NAMALWA (cell line): ENCODE measurements around the gene PSEN2.
A peak's percentile ranks its signal among the peaks of the same experiment; 100 is the strongest.
"Not testable (repeated sequence)": the region's sequence is repeated elsewhere in the genome, so short reads cannot be mapped to it uniquely, and the experiment has no call there.

Source experiments
- DNase-seq: peaks from one replicate; pipeline ENCODE4 v3.0.0-alpha.2; 2015; ENCODE audit warnings: low spot score

The PSEN2 gene

DNA sequence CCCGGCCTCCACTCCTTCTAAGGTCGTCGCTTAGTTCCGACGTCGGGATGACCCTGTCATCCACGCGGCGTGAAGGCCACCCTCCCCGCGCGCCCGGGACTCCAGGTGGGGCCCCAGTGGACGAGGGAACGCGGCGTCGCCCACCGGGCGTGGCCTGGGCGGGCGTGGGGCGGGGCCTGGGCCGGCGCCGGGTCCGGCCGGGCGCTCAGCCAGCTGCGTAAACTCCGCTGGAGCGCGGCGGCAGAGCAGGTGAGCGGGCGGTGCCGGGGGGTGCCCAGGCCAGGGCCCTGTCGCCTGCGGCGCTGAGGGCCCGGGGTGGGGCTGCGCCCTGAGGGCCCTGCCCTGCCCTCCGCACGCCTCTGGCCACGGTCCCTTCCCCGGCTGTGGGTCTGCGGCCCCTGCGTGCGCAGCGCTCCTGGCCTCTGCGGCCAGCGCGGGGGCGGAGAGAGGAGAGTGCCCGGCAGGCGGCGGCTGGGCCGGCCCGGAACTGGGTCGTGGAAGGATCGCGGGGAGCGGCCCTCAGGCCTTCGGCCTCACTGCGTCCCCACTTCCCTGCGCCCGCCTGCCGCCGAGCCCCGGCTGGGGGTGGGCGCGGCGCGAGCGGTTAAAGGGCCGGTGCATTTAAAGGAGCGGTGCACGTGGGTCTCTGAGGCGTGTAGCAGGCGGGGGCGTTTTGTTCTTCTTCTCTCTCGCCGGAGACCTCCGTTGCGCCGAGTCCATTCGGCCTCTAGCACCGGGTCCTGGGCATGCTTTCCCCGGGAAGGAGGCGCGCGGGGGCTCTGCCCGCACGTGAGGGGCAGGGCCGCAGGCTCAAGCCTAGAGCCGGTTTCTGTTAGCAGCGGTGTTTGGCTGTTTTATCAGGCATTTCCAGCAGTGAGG lies at the start of gene PSEN2:
Gene PSEN2, plus strand, starts transcription at position 216 of the 879 bp plus-strand sequence. CDS start 11,292 bp downstream, outside the sequence.
- DNase-seq: peak; percentile 67

DNA sequence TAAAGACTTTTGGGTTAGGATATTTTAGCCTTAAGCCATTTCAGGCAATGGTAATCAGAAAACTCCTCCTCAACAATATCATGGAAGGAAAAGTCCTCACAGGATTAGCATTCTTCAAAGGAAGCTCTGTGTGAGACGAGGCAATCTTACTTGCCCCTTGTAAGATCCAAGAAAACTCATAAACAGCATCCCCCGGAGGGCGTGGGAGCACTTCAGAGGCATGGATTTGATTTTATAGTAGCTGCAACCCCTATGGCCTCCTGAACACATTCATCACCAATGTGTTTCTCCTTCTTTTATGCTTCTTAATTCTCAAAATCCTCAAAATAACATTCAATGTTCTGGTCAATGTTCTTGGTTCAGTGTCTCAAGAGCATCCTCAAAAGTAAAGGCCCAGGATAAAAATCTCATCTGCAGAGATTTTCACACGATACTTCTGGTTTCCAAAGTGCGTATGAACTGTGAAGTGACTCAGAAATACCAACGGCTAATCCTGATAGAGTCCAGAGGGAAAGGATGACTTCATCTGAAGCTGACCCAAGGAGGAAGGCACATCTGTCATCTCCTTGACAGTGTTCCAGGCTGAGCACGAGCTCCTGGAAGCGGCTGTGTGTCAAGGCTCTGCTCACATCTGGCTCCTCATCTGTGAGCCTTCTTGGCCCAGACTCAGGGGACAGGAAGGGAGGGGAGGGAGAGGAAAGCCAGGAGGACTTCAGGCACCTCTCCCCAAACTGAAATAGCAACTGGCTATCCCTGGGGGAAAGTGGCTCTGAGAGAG lies 49.3 kb upstream of the PSEN2 start:
- DNase-seq: no peak

DNA sequence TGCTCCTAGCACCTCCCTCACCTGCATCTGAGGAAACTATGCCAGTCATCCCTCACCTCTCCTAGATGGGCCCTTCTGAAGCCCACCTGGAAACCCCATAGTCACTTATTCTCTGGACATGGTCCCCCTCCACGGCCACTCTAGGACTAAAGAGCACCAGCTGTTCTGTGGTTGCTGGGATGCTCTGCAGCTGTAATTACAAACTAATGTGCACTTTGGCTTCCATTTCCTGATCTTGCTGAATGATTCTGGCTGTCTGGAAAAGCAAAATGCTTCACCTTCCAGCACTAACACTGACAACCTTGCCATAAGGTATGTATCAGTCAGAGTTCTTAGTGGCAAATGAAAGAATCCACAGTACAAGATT lies 48.7 kb upstream of the PSEN2 start:
- DNase-seq: no peak

DNA sequence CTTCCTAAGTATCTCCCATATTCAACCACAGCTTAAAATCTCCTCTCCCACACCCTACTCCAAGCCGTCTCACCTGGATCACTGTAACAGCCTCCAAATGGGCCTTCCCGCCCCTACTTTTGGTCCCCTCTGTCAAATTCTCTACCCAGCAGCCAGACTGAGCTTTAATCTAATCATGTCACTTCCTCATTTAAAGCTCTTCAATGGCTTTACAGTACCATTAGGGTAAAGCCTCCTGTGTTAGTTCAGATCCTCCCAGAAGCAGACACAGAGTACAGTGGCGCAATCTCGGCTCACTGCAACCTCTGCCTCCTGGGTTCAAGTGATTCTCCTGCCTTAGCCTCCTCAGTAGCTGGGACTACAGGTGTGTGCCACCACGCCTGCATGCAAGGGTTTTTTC lies 46.8 kb upstream of the PSEN2 start:
- no peak for DNase-seq

DNA sequence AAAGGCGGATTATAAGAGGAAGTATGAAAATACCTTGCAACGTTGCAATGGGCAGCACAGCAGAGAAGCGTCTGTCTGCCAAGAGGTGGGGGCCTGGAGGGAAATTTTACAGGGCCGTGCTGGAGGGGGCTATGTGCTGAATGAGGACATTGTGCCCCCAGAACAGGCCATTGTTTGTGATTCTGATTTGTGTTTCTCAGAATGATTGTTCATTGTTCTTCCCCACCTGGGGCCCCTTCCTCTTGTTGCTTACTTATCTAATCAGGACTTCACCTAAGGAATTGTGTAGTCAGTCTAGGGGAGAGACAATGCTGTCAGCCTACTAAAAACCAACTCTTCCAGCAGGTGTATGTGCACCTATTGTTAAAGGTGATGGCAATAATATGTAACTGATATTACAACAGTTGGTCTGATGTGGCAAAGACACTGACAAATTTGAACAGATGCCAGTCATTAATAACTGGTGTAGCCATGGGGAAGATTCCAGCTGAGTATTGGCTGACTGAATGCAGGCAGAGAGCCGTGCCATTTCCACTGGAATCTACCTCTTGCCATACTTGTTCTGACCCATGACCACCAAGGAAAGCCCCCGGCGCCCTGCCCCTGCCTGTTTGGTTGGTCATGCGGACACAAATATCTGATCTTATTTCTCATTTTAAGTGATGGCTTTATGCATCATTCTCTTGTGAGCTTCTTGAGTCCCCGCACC lies 45.2 kb upstream of the PSEN2 start:
- no peak for DNase-seq

DNA sequence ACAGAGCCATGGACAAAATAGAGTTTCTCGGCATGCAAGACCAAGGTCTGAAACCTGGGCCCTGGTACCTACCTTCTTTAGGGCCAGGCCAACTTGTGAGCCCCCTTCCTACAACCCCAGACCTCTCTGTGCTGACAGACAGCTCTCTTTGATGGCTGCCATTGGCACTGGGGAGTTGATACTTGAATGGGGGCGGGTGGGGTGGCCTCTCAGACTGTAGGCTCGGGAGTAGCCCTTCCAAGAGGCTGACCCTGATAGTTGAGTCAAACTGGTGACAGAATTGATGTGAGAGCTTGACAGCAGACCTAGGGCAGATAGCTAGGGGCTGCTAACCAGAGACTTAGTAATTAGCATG lies 44.7 kb upstream of the PSEN2 start:
- DNase-seq: no peak

DNA sequence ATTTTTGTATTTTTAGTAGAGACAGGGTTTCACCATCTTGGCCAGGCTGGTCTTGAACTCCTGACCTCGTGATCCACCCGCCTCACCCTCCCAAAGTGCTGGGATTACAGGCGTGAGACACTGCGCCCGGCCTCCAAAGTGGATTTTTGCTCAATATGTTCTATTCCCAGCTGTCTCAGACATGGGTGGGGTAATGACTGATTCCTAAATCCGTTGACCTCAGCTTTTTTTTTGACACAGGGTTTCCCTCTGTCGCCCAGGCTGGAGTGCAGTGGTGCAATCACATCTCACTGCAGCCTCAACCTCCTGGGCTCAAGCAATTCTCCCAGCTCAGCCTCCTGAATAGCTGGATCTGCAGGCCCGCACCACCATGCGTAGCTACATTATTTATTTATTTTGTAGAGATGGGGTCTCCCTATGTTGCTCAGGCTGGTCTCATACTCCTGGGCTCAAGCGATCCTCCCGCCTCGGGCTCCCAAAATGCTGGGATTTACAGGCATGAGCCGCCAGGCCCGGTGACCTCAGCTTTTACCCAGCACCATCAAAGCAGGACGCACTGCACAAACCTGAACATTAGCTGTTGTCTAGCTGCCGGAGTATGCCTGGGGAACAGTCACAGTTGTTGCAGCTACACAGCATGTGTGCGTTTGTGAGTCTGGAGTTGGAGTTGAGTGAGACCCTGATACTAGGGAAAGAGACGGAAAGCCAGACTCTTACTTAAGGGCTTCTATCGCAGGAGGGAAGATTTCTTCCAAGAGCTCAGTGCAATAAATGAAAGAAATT lies 43.7 kb upstream of the PSEN2 start:
- DNase-seq: no peak

DNA sequence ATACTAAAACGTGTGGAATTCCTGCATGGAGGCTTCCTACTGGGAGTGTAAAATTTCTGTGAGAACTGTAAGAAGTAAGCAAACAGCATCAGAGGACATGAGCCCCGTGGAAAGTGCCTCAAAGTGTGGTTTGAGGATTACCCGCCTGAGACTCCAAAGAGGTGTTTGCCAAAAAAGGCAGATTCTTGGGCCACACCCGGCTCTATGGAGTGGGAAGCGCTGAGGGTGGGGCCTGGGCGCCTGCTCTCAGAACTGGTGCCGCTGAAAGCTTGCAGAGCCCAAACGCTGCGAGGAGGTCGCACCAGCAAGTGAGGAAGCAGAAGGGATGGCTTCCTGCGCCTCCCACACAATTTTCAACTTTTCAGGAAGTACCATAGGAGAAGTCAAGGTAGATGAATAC lies 43.0 kb upstream of the PSEN2 start:
- no peak for DNase-seq

DNA sequence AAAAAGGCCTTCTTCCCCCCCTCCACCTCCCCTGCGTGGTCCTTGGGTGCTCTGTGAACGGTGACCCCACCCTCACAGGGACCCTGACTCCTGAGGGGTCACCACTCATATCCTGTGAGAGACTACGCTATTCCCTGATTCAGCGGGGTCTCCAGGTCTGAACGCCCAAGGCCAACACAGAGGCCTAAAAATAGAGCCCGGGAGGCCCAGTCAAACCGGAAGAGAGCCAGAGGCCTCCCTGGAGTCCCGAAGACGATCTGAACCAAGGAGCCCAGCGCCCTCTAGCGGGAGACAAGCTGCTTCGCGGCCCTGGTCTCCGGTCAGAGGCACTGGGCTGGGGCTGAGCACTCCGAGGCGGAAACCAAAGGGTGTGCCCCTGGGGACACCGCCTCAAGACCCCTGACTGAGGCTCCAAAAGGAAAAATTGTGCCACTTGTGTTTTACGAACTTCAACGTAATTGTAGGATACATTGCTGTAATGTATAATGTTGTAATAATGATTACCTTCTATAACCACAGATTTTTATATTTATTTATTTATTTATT lies 42.4 kb upstream of the PSEN2 start:
- peak; percentile 97 for DNase-seq

DNA sequence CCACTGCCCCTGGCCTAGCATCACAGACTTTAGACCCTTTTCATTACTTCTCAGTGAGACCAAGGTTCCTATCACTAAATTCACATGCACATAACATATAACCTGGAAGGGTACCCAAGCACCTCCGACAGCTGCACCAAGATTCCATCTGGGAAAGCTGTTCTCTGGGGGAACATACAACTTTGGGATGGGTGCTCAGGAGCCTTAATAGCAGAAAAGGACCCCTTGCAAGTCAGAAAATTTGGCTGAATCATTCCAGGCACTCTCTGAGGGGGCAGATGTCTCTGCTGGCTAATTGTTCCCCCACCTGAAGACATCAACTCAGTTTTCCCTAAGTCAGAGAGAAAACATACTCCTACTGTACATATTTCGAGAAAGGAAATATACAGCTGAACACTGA lies 41.3 kb upstream of the PSEN2 start:
- no peak for DNase-seq

DNA sequence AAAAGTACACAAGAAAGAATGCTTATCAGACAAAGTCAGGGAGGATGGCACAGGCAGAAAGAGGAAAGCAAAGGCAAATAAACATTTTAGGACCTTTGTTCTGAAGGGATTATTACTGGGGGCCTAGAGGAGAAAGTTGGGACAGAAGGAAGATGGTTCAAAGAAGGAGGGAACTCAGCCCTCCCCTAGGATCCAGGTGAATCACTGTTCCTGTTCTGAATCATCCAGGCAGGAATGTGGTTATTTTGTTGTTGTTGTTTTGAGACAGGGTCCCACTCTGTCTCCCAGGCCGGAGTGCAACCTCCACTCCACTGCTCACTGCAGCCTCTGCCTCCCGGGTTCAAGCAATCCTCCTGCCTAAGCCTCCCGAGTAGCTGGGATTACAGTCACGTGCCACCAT lies 38.5 kb upstream of the PSEN2 start:
- no peak for DNase-seq

DNA sequence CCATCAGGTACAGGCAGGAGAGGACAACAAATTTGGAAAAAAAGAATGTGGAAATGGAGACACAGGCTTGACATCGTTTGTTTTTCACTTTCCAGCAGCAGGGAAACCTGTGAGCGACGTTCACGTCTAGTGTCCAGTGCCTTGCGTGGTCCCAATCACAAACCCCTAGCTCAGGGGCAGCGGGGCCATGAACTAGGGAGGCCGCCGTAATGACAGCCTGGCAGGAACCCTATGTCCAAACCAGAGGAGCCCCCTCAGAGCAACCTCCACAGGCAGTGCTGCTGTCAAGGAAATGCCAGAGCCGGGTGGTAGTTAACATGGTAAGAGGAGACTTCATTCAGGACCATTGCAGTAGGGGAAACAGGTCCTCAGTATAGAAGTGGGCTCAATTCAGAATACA lies 37.8 kb upstream of the PSEN2 start:
- DNase-seq: no peak

DNA sequence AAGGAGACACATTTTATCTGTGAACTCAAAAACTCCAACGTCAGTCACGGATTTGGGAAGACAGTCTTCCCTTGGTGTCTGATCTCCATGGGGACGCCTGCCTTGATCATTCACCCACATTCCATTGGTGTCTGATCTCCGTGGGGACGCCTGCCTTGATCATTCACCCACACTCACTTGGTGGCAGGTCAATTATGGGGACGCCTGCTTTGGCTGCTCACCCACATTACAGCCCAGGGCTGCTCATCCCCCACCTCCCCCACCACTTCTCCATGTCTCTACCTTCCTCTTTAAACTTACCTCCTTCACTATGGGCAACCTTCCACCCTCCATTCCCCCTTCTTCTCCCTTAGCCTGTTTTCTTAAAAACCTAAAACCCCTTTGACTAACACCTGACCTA lies 36.2 kb upstream of the PSEN2 start:
- not testable (repeated sequence) for DNase-seq

DNA sequence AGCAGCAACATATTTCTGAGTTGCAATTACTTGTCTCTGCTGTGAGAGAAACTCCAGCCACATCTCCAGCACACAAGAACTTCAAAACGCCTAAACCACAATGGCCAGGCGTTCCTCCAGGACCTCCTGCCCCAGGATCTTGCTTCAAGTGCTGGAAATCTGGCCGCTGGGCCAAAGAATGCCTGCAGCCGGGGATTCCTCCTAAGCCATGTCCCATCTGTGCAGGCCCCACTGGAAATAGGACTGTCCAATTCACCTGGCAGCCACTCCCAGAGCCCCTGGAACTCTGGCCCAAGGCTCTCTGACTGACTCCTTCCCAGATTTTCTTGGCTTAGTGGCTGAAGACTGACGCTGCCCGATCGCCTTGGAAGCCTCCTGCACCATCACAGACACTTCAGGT lies 35.0 kb upstream of the PSEN2 start:
- not testable (repeated sequence) for DNase-seq

DNA sequence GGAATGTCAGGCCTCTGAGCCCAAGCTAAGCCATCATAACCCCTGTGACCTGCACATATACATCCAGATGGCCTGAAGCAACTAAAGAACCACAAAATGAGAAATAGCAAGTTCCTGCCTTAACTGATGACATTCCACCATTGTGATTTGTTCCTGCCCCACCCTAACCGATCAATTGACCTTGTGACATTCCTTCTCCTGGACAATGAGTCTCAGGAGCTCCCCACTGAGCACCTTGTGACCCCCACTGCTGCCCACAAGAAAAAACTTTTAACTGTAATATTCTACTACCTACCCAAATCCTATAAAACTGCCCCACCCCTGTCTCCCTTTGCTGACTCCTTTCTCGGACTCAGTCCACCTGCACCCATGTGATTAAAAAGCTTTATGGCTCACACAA lies 32.5 kb upstream of the PSEN2 start:
- DNase-seq: not testable (repeated sequence)

DNA sequence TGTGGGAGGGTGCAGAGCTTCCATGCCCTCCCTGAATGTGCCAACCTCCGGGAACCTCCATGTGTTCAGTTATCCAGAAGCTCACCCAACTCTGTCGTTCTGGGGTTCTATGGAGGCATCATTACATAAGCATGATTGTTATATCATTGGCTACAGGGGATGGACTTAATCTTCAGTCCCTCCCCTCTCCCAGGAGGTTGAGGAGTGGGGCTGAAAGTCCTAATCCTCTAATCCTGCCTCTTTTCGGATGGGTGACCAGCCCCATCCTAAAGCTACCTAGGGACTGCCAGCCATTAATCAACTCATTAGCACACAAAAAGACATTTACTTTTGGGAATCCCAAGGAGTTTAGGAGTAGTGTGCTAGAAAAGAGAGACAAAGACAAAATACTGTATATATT lies 32.0 kb upstream of the PSEN2 start:
- no peak for DNase-seq

DNA sequence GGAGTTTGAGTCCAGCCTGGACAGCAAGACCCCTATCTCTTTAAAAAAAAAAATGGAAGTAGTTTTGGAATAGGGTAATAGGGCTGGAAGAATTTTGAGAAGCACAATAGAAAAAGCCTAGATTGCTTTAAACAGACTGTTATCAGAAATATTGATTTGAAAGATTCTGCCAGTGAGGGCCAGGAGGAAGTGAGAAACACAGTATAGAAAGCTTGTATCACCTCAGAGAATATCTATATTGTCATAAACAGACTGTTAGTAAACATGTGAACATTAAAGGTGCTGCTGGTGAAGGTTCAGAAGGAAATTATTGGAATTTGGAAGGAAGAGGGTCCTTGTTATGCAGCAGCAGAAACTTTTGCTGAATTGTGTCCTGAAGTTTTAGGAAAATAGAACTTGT lies 24.8 kb upstream of the PSEN2 start:
- DNase-seq: no peak

DNA sequence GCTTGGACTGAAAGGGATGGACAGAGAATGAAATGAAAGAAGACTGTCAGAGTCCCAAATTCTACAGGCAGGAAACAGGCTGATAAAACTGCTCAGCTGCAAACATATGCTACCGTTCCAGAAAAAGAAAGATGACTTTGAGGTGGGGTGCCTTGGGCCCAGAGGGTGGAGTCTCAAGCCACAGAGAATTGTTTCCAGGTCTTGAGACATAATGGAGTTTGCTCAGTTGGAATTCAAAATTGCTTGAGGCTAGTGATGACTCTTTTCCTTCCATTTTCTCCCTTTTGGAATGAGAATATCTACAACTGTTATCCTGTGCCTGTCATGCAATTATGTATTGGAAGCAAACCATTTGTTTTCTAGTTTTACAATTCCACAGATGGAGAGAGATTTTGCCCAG lies 23.6 kb upstream of the PSEN2 start:
- DNase-seq: no peak

DNA sequence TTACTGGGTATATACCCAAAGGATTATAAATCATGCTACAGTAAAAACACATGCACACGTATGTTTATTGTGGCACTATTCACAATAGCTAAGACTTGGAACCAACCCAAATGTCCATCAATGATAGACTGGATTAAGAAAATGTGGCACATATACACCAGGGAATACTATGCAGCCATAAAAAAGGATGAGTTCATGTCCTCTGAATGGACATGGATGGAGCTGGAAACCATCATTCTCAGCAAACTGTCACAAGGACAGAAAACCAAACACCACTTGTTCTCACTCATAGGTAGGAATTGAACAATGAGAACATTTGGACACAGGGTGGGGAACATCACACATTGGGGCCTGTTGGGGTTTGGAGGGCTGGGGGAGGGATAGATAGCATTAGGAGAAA lies 15.9 kb upstream of the PSEN2 start:
- DNase-seq: not testable (repeated sequence)

DNA sequence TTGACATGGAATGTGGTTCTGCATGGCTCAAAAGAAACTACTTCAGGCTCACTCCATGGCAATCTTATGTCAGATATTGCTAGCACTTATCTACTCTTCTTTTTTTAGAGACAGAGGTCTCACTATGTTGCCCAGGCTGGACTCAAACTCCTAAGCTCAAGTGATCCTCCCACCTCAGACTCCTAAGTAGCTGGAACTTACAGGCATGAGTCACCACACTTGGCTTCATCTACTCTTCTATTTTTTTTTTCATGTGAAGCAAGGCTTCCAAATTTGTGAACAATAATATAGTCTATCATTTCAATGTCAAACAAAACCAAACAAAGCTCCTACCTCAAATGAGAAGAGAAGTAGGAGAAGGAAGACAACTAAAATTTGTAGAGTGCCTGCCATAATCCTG lies 7.5 kb upstream of the PSEN2 start:
- DNase-seq: no peak

DNA sequence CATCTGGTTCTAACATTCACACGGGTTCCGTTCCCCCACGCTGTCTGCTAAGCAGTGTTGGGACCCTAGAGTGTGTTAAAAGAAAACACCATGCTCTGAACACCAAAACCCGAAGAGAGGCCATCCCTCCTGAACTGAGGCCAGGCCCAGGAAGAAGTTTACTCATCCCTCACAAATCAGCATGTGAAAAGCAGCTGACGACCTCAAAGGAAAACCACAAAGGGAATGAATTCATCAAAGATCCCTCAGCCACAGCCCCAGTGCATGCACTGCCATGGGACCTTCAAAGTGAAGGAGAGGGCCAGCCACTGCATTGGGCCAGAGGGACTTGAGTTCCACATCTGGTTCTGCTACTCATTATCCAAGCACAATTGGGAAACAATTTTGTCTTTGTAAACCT lies 7.0 kb upstream of the PSEN2 start:
- DNase-seq: no peak

DNA sequence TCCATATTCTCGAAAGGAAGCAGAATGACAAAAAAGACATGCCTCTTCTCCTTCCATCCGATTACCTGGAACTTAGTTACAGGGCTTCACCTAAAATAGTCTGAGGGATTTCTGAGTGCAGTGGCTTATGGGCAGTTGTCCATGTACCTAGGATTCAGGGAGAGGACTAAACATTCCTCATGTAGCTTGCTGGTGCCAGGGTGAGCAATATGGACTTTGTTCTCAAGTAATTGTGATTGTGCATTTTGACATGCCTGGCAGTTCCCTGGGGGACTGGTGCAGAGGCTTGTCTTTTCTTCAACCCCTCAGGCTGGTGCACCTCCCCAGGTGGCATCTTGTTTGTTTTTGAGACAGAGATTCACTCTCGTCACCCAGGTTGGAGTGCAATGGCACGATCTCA lies 6.1 kb upstream of the PSEN2 start:
- DNase-seq: no peak
